WI38 (cell line): ENCODE measurements around the gene CD4.

Source experiments
- H3K4me3 ChIP-seq: 2 replicates; pipeline ENCODE4 v1.5.1; 2011; ENCODE audit warnings: low read depth, mild to moderate bottlenecking, control low read depth, low read length
- CTCF ChIP-seq: IDR thresholded peaks from 2 replicates; pipeline ENCODE4 v1.5.1; 2012; ENCODE audit warnings: low read depth, mild to moderate bottlenecking, control low read depth, low read length

The CD4 gene

GRCh38 chr12:6852651-6853354, 63.5 kb downstream of the CD4 start:
- no peak for TF ChIP-seq CTCF
- H3K4me3 ChIP-seq: peak overlapping the region; percentile 65

GRCh38 chr12:6853626-6854025, 64.3 kb downstream of the CD4 start:
- no peak for TF ChIP-seq CTCF
- peak overlapping the region; percentile 65 for H3K4me3 ChIP-seq

- no peak for TF ChIP-seq CTCF
- H3K4me3 ChIP-seq: no peak overlapping the region
These were observed 64.7 kb downstream of the CD4 start for GRCh38 chr12:6854036-6854435.

GRCh38 chr12:6855322-6855721, 66.0 kb downstream of the CD4 start:
- H3K4me3 ChIP-seq: no peak overlapping the region
- TF ChIP-seq CTCF: no peak

- no peak overlapping the region for H3K4me3 ChIP-seq
- TF ChIP-seq CTCF: no peak
These were observed 69.5 kb downstream of the CD4 start for GRCh38 chr12:6858799-6859198.

- no peak for TF ChIP-seq CTCF
- no peak overlapping the region for H3K4me3 ChIP-seq
These were observed 70.8 kb downstream of the CD4 start for GRCh38 chr12:6860116-6860515.

- TF ChIP-seq CTCF: no peak
These were observed 71.6 kb downstream of the CD4 start for GRCh38 chr12:6860942-6861341.

More at GRCh38 chr12:6860942-6861341, 71.6 kb downstream of the CD4 start:
- no peak overlapping the region for H3K4me3 ChIP-seq
